GM19099 (cell line): Measurements from ENCODE around the gene NLK.

Experiments
- POLR2A ChIP-seq: IDR thresholded peaks from 3 replicates; pipeline ENCODE4 v1.6.1; 2011; ENCODE audit warnings: low read depth; ENCODE audit not compliant: insufficient read length; ENCODE audit errors: extremely low read depth

NLK gene

DNA sequence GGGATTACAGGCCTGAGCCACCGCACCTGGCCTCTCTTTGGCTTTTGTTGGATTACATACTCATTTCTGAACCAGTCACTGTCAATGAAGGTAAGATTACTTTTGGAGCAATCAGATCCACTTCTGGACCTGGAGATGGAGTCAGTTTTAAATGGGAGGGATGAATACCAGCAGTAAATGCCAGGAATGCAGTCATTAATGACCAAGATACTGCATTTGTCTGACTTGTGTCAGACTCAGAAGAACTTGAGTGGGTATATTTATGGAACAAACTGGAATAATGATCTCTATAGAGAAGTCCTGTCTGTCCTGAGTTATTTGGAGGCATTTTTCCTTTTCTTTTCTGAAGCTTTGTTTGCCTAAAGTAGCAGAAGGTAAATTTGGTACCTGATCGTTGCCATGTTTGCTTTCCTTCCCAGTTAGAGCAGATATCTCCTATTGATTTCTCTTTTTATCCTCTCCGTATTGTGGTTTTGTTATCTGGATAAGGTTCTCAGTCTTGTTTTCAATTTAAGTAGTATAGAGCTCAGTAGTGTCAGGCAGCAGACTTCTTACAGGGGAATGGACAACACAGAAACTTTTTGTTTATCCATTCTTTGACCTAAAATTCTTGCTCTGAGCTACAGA, 10.7 kb downstream of the NLK start:
- TF ChIP-seq POLR2A, result no peak

DNA sequence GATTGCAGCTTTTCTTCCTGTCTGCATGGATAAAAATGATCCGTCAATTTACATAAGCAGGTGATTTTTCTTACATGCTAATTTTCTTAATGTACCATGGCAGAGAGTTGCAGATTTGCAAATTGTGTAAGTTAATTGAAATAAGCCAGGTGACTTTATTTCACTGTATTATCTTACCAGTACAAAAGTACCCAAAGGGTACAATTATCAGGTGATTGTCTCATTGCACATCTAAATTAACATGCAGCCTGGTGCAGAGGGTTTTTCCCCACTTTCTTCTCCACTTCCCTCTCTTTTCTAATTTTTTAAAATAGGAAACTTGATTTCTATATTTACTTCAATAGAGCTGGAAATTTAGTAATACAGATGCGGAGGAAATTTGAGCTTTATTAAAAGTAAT, 11.2 kb downstream of the NLK start:
- TF ChIP-seq POLR2A, result no peak

DNA sequence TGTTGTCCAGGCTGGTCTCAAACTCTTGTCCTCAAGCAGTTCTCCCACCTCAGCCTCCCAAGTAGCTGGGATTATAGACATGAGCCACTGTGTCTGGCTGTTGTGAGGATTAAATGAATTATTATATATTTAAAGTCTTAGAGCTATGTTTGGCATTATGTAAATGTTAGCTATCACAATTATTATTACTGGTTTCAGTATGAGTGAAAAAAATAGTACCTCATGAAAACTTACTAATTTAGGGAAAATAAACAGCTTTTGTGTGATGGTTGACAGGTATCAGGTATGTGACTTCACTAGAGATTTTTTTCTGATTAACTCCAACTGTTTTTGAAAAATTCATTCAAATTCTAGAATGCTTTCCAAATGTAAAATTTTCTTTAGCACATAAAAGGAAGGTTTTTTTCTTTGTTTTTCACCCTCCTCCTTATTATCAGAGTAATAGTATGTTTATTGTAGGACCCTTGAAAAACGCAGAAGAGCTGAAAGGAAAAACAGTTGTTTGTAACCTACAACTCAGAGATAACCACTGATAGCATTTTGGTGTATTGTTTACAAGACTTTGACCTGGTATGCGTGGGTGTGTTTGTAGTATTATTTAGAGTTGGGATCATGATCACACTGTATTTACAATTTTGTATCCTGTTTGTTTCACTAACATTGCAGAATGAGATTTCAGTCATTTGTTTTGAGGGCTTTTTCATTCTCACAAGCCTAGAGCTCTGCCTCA, 13.2 kb downstream of the NLK start:
- no peak for TF ChIP-seq POLR2A

DNA sequence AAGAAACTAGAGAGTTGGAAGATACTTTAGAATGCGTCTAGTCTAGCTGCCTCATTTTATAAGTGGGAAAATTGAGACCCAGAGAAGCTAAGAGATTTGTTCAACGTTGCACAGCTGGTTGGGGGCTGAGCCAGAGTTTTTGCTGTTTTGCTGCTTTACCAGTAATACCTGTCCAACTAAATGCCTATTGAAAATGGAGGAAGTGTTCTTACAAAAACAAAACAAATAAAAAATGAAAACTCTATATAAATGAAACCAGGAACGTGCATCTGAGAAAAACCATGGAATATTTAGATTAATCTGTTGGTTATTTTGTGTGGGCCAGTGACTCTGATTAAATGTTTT, 13.8 kb downstream of the NLK start:
- no peak for TF ChIP-seq POLR2A

DNA sequence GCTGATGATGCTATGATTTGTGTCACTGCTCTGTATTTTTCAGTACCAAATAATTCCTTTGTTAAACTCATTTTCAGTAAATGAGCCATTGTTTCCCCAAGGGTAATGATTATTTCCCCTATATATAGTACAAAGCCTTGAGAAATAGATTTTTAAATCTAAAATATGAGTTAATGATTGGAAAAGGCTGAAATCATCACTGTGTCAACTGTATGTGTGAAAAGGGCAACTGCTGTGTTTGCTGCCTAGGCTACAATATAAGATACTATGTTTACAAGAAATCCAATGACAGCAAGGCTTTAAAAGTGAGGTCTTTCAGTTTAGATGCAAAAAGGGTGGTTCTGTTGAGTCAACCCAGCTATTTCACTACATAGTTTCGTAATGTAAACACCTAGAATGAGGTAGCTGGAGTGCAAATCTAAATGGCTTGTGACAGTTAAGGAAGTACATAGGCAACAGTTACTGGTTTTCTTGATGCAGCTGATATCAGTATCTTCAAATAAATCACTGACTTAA, 15.3 kb downstream of the NLK start:
- TF ChIP-seq POLR2A, result no peak

DNA sequence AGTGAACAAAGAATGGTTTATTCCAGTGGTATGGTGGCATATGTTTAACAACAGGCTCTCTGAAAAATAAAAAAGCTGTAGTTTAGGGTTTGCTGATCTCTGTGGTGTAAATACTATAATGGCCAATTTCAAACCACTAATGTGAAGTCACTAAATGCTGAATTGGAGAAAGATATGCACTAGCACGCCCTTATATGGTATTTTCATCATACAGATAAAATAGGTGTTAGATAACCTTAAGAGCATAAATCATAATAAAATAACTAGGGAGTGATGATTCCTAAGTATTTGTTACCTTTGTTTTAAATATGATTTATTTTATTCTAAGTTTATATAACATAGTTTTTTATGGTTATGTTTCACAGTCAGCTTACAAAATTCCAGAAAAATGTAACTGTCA, 17.2 kb downstream of the NLK start:
- TF ChIP-seq POLR2A, result no peak

DNA sequence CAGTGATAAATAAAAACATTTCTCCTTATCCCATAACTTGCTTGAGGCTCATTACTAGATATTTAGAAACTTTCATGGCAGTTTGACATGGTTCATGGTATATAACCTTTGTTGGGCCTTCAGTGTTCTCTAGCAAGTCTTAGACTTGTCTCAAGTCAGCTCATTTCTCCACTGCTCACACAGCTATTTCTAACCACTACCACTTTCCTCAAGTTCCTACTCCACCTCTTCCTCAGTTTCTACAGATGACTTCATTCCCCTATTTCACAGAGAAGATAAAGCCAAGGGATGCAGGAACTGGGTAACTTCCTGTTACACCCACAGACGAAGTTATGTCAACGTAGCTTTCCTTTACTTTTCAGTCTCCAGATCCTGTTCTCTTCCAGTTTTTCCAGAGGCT, 23.2 kb downstream of the NLK start:
- TF ChIP-seq POLR2A, result no peak

DNA sequence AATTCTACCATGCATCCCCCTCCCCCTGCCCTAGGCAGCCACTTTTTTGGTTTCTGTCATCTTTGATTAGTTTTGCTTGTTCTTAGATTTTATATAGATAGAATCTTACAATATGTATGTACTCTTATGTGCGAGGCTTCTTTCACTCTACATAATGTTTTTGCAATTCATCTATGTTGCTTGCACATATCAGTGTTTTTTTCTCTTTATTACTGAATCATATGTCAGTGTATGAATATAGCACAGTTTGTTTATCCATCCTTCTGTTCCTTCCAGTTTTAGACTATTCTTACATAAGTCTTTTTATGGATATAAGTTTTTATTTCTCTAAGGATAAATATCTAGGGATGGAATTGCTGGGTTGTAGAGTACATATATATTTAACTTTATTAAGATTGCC, 26.6 kb downstream of the NLK start:
- TF ChIP-seq POLR2A, result no peak

DNA sequence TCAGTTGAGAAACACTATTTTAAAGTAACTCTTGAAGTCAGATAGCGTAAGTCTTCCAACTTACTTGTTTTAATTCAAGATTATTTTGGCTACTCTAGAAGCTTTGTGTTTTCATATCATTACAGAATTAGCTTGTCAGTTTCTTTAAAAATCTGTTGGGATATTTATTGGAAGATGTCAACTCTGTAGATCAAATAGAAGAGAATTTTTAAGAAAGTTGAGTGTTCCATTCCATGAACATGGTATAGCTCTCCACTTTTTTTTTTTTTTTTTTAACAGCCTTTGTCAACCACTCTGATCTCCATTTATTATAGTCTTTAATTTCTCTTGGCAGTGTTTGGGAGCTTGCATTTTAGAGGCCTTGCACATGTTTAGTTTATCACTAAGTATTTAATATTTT, 28.7 kb downstream of the NLK start:
- TF ChIP-seq POLR2A, result no peak

DNA sequence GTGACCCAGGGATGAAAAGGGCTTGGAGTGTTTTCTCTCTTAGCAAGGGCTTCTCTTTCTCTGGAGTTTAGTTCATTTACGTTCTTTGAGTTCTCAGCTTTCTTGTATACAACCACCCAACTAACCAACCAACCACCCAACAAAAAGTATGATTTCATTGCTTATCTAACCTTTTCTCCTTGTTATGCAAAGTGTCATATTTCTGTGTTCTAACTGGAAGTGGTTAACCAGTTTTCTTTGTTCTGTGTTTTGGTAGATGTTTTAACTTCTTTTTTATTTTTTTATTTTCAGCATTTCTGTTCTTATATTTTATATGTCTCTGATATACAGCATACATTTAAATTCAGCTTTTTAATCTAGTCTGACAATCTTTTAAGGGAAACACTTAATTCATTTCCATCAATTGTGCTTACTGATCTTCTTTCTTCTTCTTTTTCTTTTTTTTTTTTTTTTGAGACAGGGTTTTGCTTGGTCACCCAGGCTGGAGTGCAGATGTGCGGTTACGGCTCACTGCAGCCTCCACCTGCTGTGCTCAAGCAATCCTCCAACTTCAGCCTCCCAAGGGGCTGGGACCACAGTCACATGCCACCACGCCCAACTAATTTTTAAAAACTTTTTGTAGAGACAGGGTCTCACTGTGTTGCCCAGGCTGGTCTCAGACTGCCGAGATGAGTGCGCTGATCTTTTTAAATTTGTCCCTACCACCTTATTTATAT, 29.6 kb downstream of the NLK start:
- no peak for TF ChIP-seq POLR2A

DNA sequence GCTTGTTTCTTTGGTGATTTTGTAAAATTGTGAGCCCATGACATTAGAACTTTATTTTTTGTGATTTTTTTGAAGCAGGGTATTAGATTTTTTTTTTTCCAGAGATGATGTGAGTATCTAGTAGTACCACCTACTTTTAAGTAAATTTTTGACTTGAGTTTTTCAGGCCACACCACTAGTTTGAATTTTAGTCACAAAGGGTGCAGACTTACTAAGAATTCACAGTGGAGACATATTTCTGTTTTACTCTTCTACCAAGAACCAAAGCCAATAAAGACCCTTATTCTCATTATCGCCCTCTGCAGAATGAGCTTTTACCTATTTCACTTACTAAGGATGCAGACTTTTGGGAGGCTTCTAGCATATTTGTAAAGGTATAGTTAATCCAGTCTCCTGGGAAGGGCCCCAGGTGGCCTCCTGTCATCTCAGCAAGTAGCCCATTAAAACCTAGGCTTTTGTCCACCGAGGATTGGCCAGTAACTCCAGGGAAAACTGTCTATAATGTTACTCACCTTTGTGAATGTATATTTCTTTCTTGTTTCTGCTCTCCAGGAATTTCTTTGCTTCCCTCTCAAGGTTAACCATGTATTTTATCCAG, 30.6 kb downstream of the NLK start:
- TF ChIP-seq POLR2A, result no peak

DNA sequence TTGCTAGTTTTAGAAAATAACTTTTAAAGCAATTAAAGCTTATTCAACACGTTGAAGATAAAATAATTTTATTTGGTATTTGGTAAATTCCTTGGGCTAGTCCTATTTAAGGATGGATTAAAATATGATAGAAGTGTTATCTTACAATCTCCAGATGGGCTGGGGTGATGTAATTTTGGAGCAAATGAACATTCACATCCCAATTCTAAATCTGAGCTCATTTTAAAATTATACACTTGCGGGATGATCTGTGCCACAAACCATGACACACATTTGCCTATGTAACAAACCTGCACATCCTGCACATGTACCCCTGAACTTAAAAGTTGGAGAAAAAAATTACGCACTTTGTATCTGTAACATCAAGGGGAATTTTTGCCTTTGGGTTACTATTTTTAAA, 31.5 kb downstream of the NLK start:
- TF ChIP-seq POLR2A, result no peak

DNA sequence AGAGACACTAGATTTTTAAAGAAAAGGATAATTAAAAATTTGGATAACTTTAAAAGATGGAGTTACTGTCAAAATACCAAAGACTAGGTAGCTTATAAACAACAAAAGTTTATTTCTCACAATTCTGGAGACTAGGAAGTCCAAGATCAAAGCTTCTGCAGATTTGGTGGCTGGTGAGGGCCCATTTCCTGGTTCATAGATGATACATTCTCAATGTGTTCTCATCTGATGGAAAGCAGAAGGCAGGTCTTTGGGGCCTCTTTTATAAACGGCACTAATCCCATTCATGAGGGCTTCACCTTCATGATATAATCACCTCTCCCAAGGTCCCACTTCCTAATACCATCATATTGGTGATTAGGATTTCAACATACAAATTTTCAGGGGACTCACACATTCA, 33.7 kb downstream of the NLK start:
- TF ChIP-seq POLR2A, result no peak

DNA sequence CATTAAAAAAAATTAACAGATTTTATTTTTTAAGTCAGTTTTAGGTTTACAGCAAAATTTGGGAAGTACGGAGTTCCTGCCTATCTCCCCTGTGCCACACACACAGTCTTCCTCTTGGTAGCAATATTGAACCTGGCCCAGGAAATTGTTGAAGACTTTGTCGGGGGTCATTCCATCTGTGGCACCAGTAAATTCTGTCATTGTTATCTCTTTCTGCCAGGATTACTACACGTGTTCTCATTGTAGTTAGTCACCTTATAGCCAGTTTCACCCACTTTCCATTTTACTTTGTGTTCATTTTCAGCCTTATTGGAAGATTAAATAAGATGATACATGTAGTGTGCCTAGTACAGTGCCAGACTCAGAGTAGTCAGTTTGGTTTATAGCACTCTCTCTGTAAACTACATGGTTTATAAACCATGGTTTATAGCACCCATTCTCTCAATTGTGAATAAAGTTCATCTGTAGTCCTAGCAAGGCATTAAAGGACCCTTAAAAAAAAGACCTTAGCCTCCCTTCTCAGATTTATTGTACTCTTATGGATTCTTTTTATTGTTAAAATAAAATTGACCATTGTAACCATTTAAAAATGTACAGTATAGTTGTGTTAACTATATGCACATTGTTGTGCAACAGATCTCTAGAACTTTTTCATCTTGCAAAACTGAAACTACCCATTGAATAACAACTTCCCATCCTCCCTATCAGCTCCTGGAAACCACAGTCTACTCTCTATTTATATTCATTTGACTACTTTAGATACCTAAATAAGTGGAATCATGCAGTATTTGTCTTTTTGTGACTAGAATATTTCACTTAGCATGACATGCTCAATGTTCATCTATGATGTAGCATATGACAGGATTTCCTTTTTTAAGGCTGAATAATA, 36.1 kb downstream of the NLK start:
- no peak for TF ChIP-seq POLR2A

DNA sequence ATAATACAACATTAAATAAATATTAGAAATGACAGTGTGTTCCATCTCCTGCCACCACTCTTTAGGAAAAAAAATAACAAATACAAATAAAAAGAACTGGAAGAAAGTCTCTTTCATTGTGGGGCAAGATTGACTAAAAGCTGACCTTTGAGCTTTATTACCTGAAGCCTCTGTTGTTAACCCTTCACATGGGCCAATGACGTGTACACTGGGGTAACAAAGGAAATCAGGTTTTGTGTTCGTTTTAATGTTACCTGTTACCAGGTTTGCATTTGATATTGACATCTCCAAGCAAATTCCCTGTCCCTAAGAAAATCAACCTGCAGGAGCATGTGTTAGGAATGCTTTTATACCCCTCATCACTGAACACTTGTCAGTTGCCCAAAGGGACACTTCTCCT, 39.0 kb downstream of the NLK start:
- no peak for TF ChIP-seq POLR2A

DNA sequence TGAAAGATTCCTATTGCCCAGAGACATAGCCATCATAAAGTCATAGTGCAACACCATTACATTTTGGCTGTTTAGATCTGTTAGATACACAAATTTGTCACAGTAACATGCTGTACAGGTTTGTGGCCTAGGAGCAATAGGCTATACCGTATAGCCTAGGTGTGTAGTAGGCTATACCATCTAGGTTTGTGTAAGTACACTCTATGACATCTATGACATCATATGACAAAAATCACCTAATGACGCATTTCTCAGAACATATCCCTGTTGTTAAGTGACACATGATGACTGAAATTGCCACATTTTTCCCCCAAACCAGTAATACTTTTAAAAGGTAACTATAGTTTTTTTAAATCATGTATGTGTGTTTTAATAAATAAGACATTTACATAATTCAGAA, 43.3 kb downstream of the NLK start:
- TF ChIP-seq POLR2A, result no peak

DNA sequence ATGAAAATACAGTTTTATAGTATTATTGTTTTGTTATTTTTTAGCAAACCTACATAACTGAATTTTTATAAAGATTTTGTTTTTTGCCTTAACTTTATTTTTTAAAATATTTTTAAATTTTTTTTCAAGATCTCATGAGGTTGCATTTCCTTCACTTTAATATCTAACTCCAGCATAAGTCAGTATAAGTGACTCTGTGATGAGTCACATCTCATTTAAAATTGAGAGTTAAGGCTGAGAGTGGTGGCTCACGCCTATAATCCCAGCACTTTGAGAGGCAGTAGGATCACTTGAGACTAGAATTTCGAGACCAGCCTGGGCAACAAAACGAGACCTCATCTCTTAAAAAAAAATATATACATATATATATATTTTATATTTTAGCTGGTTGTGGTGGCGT, 44.0 kb downstream of the NLK start:
- no peak for TF ChIP-seq POLR2A
